HG03025 (cell line): ENCODE measurements around the gene NKX1-1.
"Not testable (repeated sequence)": the region's sequence is repeated elsewhere in the genome, so short reads cannot be mapped to it uniquely, and the experiment has no call there.

Experiments used
- ATAC-seq: cut with Tn5 transposase; IDR thresholded peaks from one replicate; pipeline ENCODE4 v1.9.1; 2021; ENCODE audit warnings: mild to moderate bottlenecking, moderate library complexity; ENCODE audit not compliant: unreplicated experiment, low FRiP score

Gene NKX1-1

GRCh38 chr4:1406394-1406980 lies at the start of gene NKX1-1:
NKX1-1 (minus strand) TSS chr4:1406442; CDS start chr4:1406442, 0 bp downstream.
- no peak for ATAC-seq

GRCh38 chr4:1453731-1454130 lies 47.5 kb upstream of the NKX1-1 start:
- ATAC-seq = no peak

GRCh38 chr4:1452431-1453051 lies 46.3 kb upstream of the NKX1-1 start:
- ATAC-seq = no peak

GRCh38 chr4:1451752-1452122 lies 45.5 kb upstream of the NKX1-1 start:
- ATAC-seq = no peak

- no peak for ATAC-seq
Measured at GRCh38 chr4:1451106-1451751, 45.0 kb upstream of the NKX1-1 start.

- ATAC-seq = no peak
Measured at GRCh38 chr4:1449833-1450741, 43.8 kb upstream of the NKX1-1 start.

GRCh38 chr4:1449475-1449832 lies 43.2 kb upstream of the NKX1-1 start:
- no peak for ATAC-seq

- ATAC-seq = no peak
Measured at GRCh38 chr4:1448589-1449420, 42.6 kb upstream of the NKX1-1 start.

GRCh38 chr4:1447676-1448588 lies 41.7 kb upstream of the NKX1-1 start:
- ATAC-seq = no peak

GRCh38 chr4:1446502-1447386 lies 40.5 kb upstream of the NKX1-1 start:
- ATAC-seq = no peak

- ATAC-seq = no peak
Measured at GRCh38 chr4:1445716-1446445, 39.6 kb upstream of the NKX1-1 start.

GRCh38 chr4:1443688-1444172 lies 37.5 kb upstream of the NKX1-1 start:
- ATAC-seq = not testable (repeated sequence)

- no peak for ATAC-seq
Measured at GRCh38 chr4:1427010-1427409, 20.8 kb upstream of the NKX1-1 start.

- ATAC-seq = no peak
Measured at GRCh38 chr4:1421657-1422056, 15.4 kb upstream of the NKX1-1 start.

- ATAC-seq = no peak
Measured at GRCh38 chr4:1419708-1420107, 13.5 kb upstream of the NKX1-1 start.

GRCh38 chr4:1418494-1419285 lies 12.4 kb upstream of the NKX1-1 start:
- ATAC-seq = no peak
